ENCODE results near the gene ZNF20. TPM values are rescaled to one million over a fixed set of nuclear protein-coding genes. Genes with fewer than 3 reads are reported as not detected.
"Not testable (repeated sequence)": the region's sequence is repeated elsewhere in the genome, so short reads cannot be mapped to it uniquely, and the experiment has no call there.

Gene ZNF20
- total RNA-seq, 4 donors from 2014 or later, result 1.9 to 4.9 (median 3.1) TPM

- H3K27ac ChIP-seq, result peak overlapping the region in 2 of 4 donors; percentile 86 to 88
- H3K27me3 ChIP-seq, result no peaks in the 10 kb centered on the region
- ATAC-seq, result no peak
- TF ChIP-seq POLR2AphosphoS5 (IDR thresholded peaks at IDR 0.05), result no peak
- TF ChIP-seq POLR2A (IDR thresholded peaks at IDR 0.05), result no peak
- TF ChIP-seq EP300 (IDR thresholded peaks at IDR 0.05), result no peak
- no peak for TF ChIP-seq CTCF (IDR thresholded peaks at IDR 0.05)
- H3K4me3 ChIP-seq, result peak overlapping the region; percentile 53 to 77
- H3K9me3 ChIP-seq, result no peaks in the 10 kb centered on the region
- peaks cover 0 to 8% of the 10 kb centered on the region in 2 donors for H3K36me3 ChIP-seq
- 22 to 23% methylated on average over 2 to 9 of the region's 10 CpGs for WGBS, 2 donors (ENCODE audit: low coverage in 1 of 2)
- H3K4me1 ChIP-seq, result peaks cover 0 to 30% (median 0%) of the 10 kb centered on the region in 3 donors
Measured at GRCh38 chr19:12092956-12093355, 47.2 kb downstream of the ZNF20 start.

- peaks cover 0 to 5% of the 10 kb centered on the region in 2 donors for H3K36me3 ChIP-seq
- peak overlapping the region; percentile 9 to 88 (median 83) for H3K27ac ChIP-seq
- H3K4me3 ChIP-seq, result peak overlapping the region; percentile 53 to 77
- H3K9me3 ChIP-seq, result no peaks in the 10 kb centered on the region
- peak; percentile 90 for ATAC-seq
- WGBS, 2 donors (ENCODE audit: low coverage in 1 of 2), result 0 to 1% methylated on average over 4 to 9 of the region's 53 CpGs
- TF ChIP-seq CTCF (IDR thresholded peaks at IDR 0.05) (no peak), POLR2AphosphoS5 (IDR thresholded peaks at IDR 0.05) (no peak), POLR2A (IDR thresholded peaks at IDR 0.05) (no peak), EP300 (IDR thresholded peaks at IDR 0.05) (no peak)
- no peaks in the 10 kb centered on the region for H3K27me3 ChIP-seq
- H3K4me1 ChIP-seq, result peaks cover 0 to 30% (median 0%) of the 10 kb centered on the region in 3 donors
Measured at GRCh38 chr19:12092065-12092867, 47.9 kb downstream of the ZNF20 start.

DNA sequence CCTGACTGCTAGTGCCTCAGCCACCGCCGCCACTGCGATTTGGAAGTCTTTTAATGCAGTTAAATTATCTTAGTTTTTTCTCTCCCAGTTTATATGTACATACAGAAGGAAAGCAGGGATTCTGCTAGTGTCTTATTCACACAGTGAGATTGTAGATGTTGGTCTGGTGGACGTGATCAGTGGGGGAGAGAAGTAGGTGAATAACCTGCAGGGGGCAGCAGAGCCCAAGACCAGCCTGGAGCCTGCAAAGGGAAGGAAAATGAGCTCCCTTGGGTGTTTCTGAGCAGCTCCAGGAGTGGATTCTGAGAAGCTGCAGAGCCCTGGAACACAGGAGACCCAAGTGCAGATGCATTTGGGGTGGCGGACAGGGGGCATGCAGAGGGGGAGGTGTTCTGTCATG, 49.3 kb downstream of the ZNF20 start:
- H3K27ac ChIP-seq, result peak overlapping the region in 3 of 4 donors; percentile 80 to 88 (median 86)
- H3K27me3 ChIP-seq, result no peaks in the 10 kb centered on the region
- ATAC-seq, result peak; percentile 62
- no peak for TF ChIP-seq EP300 (IDR thresholded peaks at IDR 0.05)
- TF ChIP-seq CTCF (IDR thresholded peaks at IDR 0.05), result peak in 3 of 4 experiments; percentile 48 to 80 (median 59)
- WGBS, 2 donors (ENCODE audit: low coverage in 1 of 2), result 33 to 58% methylated on average over 3 to 4 of the region's 5 CpGs
- peaks cover 0 to 30% (median 0%) of the 10 kb centered on the region in 3 donors for H3K4me1 ChIP-seq
- H3K4me3 ChIP-seq, result no peak overlapping the region
- H3K36me3 ChIP-seq, result peaks cover 0 to 5% of the 10 kb centered on the region in 2 donors
- H3K9me3 ChIP-seq, result no peaks in the 10 kb centered on the region

DNA sequence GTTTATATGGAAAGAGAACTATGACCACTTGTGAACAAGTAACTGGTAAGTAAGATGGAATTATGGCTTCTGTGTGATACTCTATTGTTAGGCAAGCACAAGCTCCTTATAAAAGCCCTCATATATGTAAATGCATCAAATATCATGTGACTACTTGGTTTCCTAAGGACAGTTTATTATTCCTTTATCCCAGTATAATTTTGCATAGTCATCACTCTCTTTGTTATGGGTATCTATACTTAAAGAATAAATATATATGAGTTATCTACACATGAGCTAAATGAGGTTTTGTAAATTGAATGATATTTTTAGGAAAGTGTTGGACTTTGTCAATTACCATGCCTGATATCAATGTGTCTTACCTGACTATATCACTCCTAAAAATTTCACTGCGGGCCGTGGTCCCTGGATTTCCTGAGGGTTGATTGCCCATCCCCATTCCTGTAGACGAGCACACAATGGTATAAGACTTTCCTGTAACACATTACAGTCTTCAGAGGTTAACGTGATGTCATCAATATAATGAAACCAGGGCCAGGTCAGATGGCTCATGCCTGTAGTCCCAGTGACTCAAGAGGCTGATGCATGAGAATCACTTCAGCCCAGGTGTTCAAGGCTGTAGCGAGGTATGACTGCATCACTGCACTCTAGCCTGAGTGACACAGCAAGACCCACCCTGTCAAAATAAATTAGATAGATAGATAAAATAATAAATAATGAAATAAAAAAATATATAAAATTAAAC, 54.9 kb downstream of the ZNF20 start:
- no peaks in the 10 kb centered on the region for H3K4me1 ChIP-seq
- H3K27ac ChIP-seq, result no peak overlapping the region
- H3K4me3 ChIP-seq, result no peak overlapping the region
- ATAC-seq, result no peak
- 88 to 93% methylated on average over 2 to 4 of the region's 5 CpGs for WGBS, 2 donors (ENCODE audit: low coverage in 1 of 2)
- H3K36me3 ChIP-seq, result peaks cover 0 to 22% of the 10 kb centered on the region in 2 donors
- TF ChIP-seq CTCF (IDR thresholded peaks at IDR 0.05), result no peak
- no peak for TF ChIP-seq EP300 (IDR thresholded peaks at IDR 0.05)
- no peak for TF ChIP-seq POLR2AphosphoS5 (IDR thresholded peaks at IDR 0.05)
- no peak for TF ChIP-seq POLR2A (IDR thresholded peaks at IDR 0.05)
- peaks cover 0 to 36% (median 0%) of the 10 kb centered on the region in 3 donors for H3K9me3 ChIP-seq
- H3K27me3 ChIP-seq, result no peaks in the 10 kb centered on the region

DNA sequence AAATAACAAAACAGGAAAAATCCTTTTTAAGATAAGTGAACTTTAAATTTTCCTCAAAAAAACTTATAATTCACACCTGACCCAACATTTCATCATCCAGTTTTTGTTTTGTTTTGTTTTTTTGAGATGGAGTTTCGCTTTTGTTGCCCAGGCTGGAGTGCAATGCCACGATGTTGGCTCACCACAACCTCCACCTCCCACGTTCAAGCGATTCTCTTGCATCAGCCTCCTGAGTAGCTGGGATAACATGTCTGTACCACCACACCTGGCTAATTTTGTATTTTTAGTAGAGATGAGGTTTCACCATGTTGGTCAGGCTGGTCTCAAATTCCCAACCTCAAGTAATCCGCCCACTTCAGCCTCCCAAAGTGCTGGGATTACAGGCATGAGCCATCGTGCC, 56.8 kb downstream of the ZNF20 start:
- Histone ChIP-seq H3K9me3 (peaks cover under 1 to 55% (median 5%) of the 10 kb centered on the region in 3 donors), H3K36me3 (peaks cover 0 to 40% of the 10 kb centered on the region in 2 donors)
- H3K27ac ChIP-seq, ATAC-seq, H3K27me3 ChIP-seq, H3K4me1 ChIP-seq, H3K4me3 ChIP-seq: not testable (repeated sequence)
- WGBS, 2 donors (ENCODE audit: low coverage in 1 of 2), result 86 to 98% methylated on average over 1 to 6 of the region's 6 CpGs

Measured in gastroesophageal sphincter (tissue), 4 donors.